ENCODE measurements around the gene LTBP4. TPM values are rescaled to one million over a fixed set of nuclear protein-coding genes. Genes with fewer than 3 reads are reported as not detected.

Gene LTBP4
- total and polyA plus RNA-seq, 2 of the 13 experiments (the other 11 are each of a cell fraction or from before 2014, with no cell fraction given) = 0.86 to 2.3 TPM

DNA sequence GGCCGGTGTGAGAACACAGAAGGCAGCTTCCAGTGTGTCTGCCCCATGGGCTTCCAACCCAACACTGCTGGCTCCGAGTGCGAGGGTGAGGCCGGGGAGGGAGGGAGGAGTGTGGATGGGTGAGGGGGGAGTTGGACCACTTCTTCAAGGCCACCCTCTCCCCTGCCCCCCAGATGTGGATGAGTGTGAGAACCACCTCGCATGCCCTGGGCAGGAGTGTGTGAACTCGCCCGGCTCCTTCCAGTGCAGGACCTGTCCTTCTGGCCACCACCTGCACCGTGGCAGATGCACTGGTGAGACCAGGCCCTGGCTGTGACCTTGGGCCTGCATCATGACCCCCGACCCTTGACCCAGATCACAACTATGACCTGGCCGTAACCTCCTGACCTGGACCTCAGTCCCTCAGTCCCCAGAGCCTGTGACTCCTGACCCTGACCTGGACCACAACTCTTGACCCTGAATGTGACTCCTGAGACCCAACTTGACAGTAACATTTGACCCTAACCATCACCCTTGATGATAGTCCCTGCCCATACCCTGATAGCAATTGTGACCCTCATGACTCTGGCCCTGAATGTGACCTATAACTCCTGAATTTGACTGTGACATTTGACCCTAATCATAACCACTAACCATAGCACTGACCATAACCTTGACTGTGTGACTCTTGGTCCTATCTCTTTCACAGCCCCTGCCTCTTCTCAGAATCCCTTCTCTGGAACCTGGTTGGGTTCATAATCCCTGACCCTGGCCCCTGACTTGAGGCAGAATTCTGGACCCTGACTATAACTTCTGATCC, 10.9 kb downstream of the LTBP4 start:
- H3K27ac ChIP-seq (ENCODE audit: extremely low read length, insufficient read depth, low read length) = no peak overlapping the region
- no peaks in the 10 kb centered on the region for H3K36me3 ChIP-seq (replicated peaks in 1 of 2; ENCODE audit: control insufficient read depth in 1 of 2, insufficient read depth in 2 of 2, low read length in 2 of 2)
- POLR2A ChIA-PET = no interaction called here
- FAIRE-seq = no peak
- TF ChIP-seq HMGXB3 (CRISPR knock-in tag; IDR thresholded peaks at IDR 0.05; ENCODE audit: borderline replicate concordance) (no peak), NR2C2 (CRISPR knock-in tag; IDR thresholded peaks at IDR 0.05; ENCODE audit: borderline replicate concordance) (peak; percentile 68), ZNF17 (CRISPR knock-in tag; IDR thresholded peaks at IDR 0.05) (no peak), RXRA (CRISPR knock-in tag; IDR thresholded peaks at IDR 0.05) (0 out of 2 replicates have a peak, but pooled peaks have one; percentile 32), JUN (CRISPR knock-in tag; IDR thresholded peaks at IDR 0.05) (no peak), ZNF12 (CRISPR knock-in tag; IDR thresholded peaks at IDR 0.05) (no peak), ZNF7 (CRISPR knock-in tag; IDR thresholded peaks at IDR 0.05) (0 out of 2 replicates have a peak, but pooled peaks have one; percentile 34), NR2F2 (IDR thresholded peaks at IDR 0.05; ENCODE audit: borderline replicate concordance, low read depth) (peak; percentile 43; the same call in 1 of the 2 replicates), FOXP1 (IDR thresholded peaks at IDR 0.05) (no peak), FOXP1 (CRISPR knock-in tag; IDR thresholded peaks at IDR 0.05) (no peak)
- no peak for DNase-seq (ENCODE audit: low spot score)
- whole genome bisulfite sequencing (ENCODE audit: low lambda C conversion rate) = 33% methylated on average over 3 of the region's 10 CpGs
- H3K4me1 ChIP-seq (ENCODE audit: insufficient read depth, low read length) = peaks cover 48% of the 10 kb centered on the region
- H3K9me3 ChIP-seq (ENCODE audit: low read length) = no peaks in the 10 kb centered on the region
- BruUV-seq (replicated peaks) = no TSS peak
- H3K27me3 ChIP-seq (ENCODE audit: control insufficient read depth in 1 of 2, insufficient read depth in 2 of 2, low read length in 2 of 2) = peaks cover 2 to 71% of the 10 kb centered on the region in 2 experiments
- no peaks in the 10 kb centered on the region for H4K20me1 ChIP-seq (ENCODE audit: insufficient read depth, low read length)
- in situ Hi-C loops (cut with HindIII; ENCODE audit: extremely low pct_ligation_motif_present, low pct_unique_long_range_greater_than_20kb) = no loop called here
- CTCF ChIA-PET (ENCODE audit: low intra/inter-chr PET ratio, low total read pairs) = interaction anchor here (2.2 kb wide), 1 partner anchor 22 kb away, joined by 7 read pairs; no protein-coding TSS in a partner anchor
- ATAC-seq = no peak
- H3K79me2 ChIP-seq (ENCODE audit: insufficient read depth, low read length) = no peaks in the 10 kb centered on the region
- no peak overlapping the region for H2AFZ ChIP-seq (ENCODE audit: low read length)
- H3K9ac ChIP-seq (ENCODE audit: insufficient read depth, low read depth, low read length) = no peak overlapping the region
- H3K4me3 ChIP-seq (replicated peaks in 1 of 3; ENCODE audit: insufficient read depth in 1 of 3, low read depth in 2 of 3, low read length in 3 of 3) = no peak overlapping the region
- intact Hi-C loops (cut with micrococcal nuclease; ENCODE audit: unreplicated experiment) = no loop called here
- H3K4me2 ChIP-seq (ENCODE audit: low read depth, low read length) = no peak overlapping the region

Data from HepG2 (cell line).